Measurements from ENCODE around the gene CFAP74. TPM values are rescaled to one million over a fixed set of nuclear protein-coding genes. Genes with fewer than 3 reads are reported as not detected.

Gene CFAP74
- total RNA-seq, 4 donors from 2014 or later, result 0.35 to 1.1 (median 0.83) TPM; not detected in 1

GRCh38 chr1:2009101-2010053, 5.8 kb upstream of the CFAP74 start:
- no peaks in the 10 kb centered on the region for H3K27me3 ChIP-seq
- no peaks in the 10 kb centered on the region for H3K9me3 ChIP-seq
- no peak for TF ChIP-seq CTCF (IDR thresholded peaks at IDR 0.05)
- TF ChIP-seq POLR2A (IDR thresholded peaks at IDR 0.05), result no peak
- no peak for DNase-seq
- no peak overlapping the region for H3K27ac ChIP-seq
- H3K4me3 ChIP-seq, result no peak overlapping the region
- H3K4me1 ChIP-seq, result no peaks in the 10 kb centered on the region
- no peaks in the 10 kb centered on the region for H3K36me3 ChIP-seq

GRCh38 chr1:2004856-2005255, 1.3 kb upstream of the CFAP74 start:
- Histone ChIP-seq H3K36me3 (no peaks in the 10 kb centered on the region), H3K4me1 (peaks cover 0 to 5% (median 0%) of the 10 kb centered on the region in 4 donors), H3K4me3 (no peak overlapping the region), H3K9me3 (no peaks in the 10 kb centered on the region), H3K27me3 (no peaks in the 10 kb centered on the region), H3K27ac (no peak overlapping the region)
- DNase-seq, result no peak
- TF ChIP-seq POLR2A (IDR thresholded peaks at IDR 0.05) (no peak), CTCF (IDR thresholded peaks at IDR 0.05) (no peak)

- no peaks in the 10 kb centered on the region for H3K27me3 ChIP-seq
- TF ChIP-seq POLR2A (IDR thresholded peaks at IDR 0.05), result no peak
- DNase-seq, result no peak
Measured at GRCh38 chr1:2001773-2002411, 1.7 kb downstream of the CFAP74 start.

GRCh38 chr1:2000850-2001249, 2.7 kb downstream of the CFAP74 start:
- no peak for TF ChIP-seq POLR2A (IDR thresholded peaks at IDR 0.05)
- no peak for TF ChIP-seq CTCF (IDR thresholded peaks at IDR 0.05)
- no peak for DNase-seq
- no peak overlapping the region for H3K27ac ChIP-seq
- no peaks in the 10 kb centered on the region for H3K27me3 ChIP-seq
- H3K9me3 ChIP-seq, result no peaks in the 10 kb centered on the region
- H3K4me3 ChIP-seq, result no peak overlapping the region
- H3K4me1 ChIP-seq, result peaks cover 0 to 5% (median 0%) of the 10 kb centered on the region in 4 donors
- H3K36me3 ChIP-seq, result no peaks in the 10 kb centered on the region

More at GRCh38 chr1:2001773-2002411, 1.7 kb downstream of the CFAP74 start:
- Histone ChIP-seq H3K27ac (no peak overlapping the region), H3K36me3 (no peaks in the 10 kb centered on the region), H3K9me3 (no peaks in the 10 kb centered on the region), H3K4me1 (peaks cover 0 to 5% (median 0%) of the 10 kb centered on the region in 4 donors), H3K4me3 (no peak overlapping the region)

GRCh38 chr1:2000432-2000831, 3.2 kb downstream of the CFAP74 start:
- no peak for DNase-seq
- Histone ChIP-seq H3K27me3 (no peaks in the 10 kb centered on the region), H3K36me3 (no peaks in the 10 kb centered on the region), H3K27ac (no peak overlapping the region), H3K4me1 (peaks cover 0 to 5% (median 0%) of the 10 kb centered on the region in 4 donors), H3K9me3 (no peaks in the 10 kb centered on the region), H3K4me3 (no peak overlapping the region)
- no peak for TF ChIP-seq POLR2A (IDR thresholded peaks at IDR 0.05)
- no peak for TF ChIP-seq CTCF (IDR thresholded peaks at IDR 0.05)

GRCh38 chr1:1997576-1997975, 6.0 kb downstream of the CFAP74 start:
- TF ChIP-seq POLR2A (IDR thresholded peaks at IDR 0.05), result no peak
- no peak for TF ChIP-seq CTCF (IDR thresholded peaks at IDR 0.05)
- H3K36me3 ChIP-seq, result no peaks in the 10 kb centered on the region
- no peaks in the 10 kb centered on the region for H3K9me3 ChIP-seq
- no peak overlapping the region for H3K4me3 ChIP-seq
- no peak overlapping the region for H3K27ac ChIP-seq
- no peaks in the 10 kb centered on the region for H3K4me1 ChIP-seq
- no peak for DNase-seq
- H3K27me3 ChIP-seq, result no peaks in the 10 kb centered on the region

Measured in Peyer's patch (tissue), 4 donors.